ENCODE data around the gene HBZ.
"Not testable (repeated sequence)": the region's sequence is repeated elsewhere in the genome, so short reads cannot be mapped to it uniquely, and the experiment has no call there.

The HBZ gene

DNA sequence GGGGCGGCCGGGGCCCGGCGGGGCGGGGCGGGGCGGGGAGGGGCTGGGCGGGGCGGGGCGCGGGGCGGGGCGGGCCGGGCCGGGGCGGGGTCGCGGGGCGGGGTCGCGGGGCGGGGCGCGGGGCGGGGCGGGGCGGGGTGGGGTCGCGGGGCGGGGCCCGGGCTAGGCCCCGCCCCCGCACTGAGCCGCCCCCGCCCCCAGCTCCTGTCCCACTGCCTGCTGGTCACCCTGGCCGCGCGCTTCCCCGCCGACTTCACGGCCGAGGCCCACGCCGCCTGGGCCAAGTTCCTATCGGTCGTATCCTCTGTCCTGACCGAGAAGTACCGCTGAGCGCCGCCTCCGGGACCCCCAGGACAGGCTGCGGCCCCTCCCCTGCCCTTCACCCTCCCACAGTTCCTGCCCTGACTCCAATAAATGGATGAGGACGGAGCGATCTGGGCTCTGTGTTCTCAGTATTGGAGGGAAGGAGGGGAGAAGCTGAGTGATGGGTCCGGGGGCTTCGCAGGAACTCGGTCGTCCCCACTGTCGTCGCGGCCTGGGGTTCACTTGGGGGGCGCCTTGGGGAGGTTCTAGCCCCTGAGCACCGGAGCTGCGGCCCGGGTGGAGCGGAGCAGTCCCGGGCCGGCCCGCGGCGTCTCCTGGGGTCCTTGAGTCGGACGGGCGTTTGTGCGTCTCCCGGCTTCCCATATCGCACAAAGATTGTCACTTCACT lies 12.5 kb downstream of the HBZ start:
- no peak for DNase-seq (ENCODE audit: low spot score)

DNA sequence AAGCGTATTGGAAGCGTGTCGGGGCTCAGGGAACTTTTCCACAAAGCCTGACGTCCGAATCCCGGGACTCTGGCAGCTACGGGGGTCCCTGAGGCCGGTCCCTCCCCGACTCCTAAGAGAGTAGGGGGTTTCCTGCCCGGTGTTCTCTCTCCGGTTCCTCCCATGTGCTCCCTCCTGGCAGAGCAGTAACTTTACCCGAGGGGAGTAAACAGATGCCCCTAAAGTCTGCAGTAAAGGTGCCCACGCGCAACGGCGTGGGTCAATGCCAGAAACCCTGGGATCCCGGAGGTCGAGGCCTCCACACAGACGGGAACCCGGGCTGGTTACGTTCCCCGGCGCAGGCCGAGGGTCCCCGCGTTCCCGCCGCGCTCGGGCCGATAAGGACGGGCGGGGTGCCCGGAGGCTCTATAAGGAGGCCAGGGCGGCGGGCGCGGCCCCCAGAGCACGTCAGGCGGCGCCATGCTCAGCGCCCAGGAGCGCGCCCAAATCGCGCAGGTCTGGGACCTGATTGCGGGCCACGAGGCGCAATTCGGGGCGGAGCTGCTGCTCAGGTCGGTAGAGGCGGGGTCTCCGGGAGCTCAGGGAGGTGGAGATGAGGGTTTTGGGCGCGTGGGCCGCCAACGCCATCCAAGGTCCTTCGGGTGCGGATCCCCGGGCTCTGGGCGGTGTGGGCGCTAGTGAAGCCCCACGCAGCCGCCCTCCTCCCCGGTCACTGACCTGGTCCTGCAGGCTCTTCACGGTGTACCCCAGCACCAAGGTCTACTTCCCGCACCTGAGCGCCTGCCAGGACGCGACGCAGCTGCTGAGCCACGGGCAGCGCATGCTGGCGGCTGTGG lies 13.3 kb downstream of the HBZ start, which contains the start of gene HBM:
HBM (plus strand) TSS at position 440 of the 836 bp plus-strand sequence; CDS start at position 460, 20 bp downstream.
- DNase-seq (ENCODE audit: low spot score), result no peak

DNA sequence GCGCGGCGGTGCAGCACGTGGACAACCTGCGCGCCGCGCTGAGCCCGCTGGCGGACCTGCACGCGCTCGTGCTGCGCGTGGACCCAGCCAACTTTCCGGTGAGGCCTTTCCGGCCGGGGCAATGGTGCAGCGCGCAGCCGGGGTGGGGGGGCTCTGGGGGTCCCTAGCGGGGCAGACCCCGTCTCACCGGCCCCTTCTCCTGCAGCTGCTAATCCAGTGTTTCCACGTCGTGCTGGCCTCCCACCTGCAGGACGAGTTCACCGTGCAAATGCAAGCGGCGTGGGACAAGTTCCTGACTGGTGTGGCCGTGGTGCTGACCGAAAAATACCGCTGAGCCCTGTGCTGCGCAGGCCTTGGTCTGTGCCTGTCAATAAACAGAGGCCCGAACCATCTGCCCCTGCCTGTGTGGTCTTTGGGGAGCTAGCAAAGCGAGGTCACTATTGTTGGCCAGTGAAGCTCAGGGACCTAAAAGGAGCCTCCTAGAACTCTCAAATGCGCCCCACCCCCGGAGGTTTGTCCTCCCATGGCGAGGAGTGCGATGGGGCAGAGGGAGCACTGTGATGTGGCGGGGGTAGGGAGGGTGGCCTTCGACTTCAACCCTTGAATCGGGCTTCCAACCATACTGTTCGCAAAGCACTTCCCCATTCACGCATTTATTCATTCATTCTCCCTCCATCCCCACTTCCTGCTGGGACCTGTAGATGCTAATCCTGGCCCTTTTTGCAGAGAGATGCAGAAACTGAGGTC lies 14.1 kb downstream of the HBZ start:
- DNase-seq (ENCODE audit: low spot score), result no peak

DNA sequence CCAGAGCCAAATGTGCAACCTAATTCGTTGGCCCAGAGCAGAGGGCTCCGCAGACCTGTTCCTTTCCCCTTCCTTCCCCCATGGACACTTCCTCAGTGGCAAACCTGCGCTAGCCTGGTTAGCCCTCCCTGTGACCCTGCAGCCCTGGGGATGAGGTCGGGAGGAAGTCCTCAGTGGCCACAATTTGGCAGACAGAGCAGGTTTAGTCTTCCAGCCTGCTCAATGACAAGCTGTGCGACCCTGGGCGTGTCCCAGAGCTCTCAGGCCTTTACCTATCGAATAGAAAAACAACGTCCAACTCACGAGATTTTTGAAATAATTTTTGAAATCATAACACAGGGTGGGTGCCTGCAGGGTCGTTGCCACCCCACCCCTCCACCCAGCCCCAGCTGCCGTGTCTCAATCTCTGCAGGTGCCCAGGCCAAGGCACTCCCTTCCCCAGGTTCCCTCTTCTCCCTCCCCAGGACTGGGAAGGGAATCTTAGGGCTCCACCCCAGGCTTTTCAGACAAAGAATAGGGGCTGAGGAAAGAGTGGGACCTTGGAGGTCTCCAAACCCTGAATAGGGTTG lies 14.8 kb downstream of the HBZ start:
- DNase-seq (ENCODE audit: low spot score), result no peak

DNA sequence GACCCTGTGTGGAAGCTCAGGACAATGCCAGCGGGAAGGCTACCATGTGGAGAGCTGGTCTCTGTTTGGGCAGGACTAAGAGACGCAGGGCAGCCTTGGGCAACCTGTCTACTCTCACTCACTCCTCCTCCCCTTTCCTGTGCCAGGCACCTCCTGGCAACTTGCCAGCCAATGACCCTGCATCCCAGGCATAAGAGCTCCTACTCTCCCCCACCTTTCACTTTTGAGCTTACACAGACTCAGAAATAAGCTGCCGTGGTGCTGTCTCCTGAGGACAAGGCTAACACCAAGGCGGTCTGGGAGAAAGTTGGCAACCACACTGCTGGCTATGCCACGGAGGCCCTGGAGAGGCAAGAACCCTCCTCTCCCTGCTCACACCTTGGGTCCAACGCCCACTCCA lies 16.0 kb downstream of the HBZ start:
- no peak for DNase-seq (ENCODE audit: low spot score)

DNA sequence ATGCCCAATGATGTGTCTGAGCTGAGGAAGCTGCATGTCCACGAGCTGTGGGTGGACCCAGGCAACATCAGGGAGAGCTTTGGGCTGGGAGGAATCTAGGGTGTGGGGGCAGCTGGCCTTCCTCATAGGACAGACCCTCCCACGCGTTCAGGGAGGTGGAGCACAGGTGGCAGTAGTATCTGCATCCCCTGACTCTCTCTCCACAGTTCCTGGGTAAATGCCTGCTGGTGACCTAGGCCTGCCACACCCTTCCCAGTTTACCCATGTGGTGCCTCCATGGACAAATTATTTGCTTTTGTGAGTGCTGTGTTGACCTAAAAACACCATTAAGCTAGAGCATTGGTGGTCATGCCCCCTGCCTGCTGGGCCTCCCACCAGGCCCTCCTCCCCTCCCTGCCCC lies 16.6 kb downstream of the HBZ start:
- no peak for DNase-seq (ENCODE audit: low spot score)

DNA sequence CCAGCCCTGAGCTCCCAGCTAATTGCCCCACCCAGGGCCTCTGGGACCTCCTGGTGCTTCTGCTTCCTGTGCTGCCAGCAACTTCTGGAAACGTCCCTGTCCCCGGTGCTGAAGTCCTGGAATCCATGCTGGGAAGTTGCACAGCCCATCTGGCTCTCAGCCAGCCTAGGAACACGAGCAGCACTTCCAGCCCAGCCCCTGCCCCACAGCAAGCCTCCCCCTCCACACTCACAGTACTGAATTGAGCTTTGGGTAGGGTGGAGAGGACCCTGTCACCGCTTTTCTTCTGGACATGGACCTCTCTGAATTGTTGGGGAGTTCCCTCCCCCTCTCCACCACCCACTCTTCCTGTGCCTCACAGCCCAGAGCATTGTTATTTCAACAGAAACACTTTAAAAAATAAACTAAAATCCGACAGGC lies 17.7 kb downstream of the HBZ start:
- DNase-seq (ENCODE audit: low spot score), result not testable (repeated sequence)

DNA sequence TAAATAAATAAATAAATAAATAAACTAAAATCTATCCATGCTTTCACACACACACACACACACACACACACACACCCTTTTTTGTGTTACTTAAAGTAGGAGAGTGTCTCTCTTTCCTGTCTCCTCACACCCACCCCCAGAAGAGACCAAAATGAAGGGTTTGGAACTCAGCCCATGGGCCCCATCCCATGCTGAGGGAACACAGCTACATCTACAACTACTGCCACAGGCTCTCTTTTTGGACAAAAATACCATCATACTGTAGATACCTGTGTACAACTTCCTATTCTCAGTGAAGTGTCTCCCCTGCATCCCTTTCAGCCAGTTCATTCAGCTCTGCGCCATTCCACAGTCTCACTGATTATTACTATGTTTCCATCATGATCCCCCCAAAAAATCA lies 18.3 kb downstream of the HBZ start:
- DNase-seq (ENCODE audit: low spot score), result no peak

DNA sequence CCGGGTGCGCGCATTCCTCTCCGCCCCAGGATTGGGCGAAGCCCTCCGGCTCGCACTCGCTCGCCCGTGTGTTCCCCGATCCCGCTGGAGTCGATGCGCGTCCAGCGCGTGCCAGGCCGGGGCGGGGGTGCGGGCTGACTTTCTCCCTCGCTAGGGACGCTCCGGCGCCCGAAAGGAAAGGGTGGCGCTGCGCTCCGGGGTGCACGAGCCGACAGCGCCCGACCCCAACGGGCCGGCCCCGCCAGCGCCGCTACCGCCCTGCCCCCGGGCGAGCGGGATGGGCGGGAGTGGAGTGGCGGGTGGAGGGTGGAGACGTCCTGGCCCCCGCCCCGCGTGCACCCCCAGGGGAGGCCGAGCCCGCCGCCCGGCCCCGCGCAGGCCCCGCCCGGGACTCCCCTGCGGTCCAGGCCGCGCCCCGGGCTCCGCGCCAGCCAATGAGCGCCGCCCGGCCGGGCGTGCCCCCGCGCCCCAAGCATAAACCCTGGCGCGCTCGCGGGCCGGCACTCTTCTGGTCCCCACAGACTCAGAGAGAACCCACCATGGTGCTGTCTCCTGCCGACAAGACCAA lies 20.0 kb downstream of the HBZ start, which contains the start of gene HBA2:
HBA2 (plus strand) TSS at position 503 of the 568 bp plus-strand sequence; CDS start at position 540, 37 bp downstream.
- not testable (repeated sequence) for DNase-seq (ENCODE audit: low spot score)

DNA sequence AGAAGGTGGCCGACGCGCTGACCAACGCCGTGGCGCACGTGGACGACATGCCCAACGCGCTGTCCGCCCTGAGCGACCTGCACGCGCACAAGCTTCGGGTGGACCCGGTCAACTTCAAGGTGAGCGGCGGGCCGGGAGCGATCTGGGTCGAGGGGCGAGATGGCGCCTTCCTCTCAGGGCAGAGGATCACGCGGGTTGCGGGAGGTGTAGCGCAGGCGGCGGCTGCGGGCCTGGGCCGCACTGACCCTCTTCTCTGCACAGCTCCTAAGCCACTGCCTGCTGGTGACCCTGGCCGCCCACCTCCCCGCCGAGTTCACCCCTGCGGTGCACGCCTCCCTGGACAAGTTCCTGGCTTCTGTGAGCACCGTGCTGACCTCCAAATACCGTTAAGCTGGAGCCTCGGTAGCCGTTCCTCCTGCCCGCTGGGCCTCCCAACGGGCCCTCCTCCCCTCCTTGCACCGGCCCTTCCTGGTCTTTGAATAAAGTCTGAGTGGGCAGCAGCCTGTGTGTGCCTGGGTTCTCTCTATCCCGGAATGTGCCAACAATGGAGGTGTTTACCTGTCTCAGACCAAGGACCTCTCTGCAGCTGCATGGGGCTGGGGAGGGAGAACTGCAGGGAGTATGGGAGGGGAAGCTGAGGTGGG lies 20.9 kb downstream of the HBZ start:
- not testable (repeated sequence) for DNase-seq (ENCODE audit: low spot score)

DNA sequence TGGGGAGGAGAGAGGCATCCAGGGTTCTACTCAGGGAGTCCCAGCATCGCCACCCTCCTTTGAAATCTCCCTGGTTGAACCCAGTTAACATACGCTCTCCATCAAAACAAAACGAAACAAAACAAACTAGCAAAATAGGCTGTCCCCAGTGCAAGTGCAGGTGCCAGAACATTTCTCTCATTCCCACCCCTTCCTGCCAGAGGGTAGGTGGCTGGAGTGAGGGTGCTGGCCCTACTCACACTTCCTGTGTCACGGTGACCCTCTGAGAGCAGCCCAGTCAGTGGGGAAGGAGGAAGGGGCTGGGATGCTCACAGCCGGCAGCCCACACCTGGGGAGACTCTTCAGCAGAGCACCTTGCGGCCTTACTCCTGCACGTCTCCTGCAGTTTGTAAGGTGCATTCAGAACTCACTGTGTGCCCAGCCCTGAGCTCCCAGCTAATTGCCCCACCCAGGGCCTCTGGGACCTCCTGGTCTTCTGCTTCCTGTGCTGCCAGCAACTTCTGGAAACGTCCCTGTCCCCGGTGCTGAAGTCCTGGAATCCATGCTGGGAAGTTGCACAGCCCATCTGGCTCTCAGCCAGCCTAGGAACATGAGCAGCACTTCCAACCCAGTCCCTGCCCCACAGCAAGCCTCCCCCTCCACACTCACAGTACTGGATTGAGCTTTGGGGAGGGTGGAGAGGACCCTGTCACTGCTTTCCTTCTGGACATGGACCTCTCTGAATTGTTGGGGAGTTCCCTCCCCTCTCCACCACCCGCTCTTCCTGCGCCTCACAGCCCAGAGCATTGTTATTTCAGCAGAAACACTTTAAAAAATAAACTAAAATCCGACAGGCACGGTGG lies 21.7 kb downstream of the HBZ start:
- DNase-seq (ENCODE audit: low spot score), result not testable (repeated sequence)

DNA sequence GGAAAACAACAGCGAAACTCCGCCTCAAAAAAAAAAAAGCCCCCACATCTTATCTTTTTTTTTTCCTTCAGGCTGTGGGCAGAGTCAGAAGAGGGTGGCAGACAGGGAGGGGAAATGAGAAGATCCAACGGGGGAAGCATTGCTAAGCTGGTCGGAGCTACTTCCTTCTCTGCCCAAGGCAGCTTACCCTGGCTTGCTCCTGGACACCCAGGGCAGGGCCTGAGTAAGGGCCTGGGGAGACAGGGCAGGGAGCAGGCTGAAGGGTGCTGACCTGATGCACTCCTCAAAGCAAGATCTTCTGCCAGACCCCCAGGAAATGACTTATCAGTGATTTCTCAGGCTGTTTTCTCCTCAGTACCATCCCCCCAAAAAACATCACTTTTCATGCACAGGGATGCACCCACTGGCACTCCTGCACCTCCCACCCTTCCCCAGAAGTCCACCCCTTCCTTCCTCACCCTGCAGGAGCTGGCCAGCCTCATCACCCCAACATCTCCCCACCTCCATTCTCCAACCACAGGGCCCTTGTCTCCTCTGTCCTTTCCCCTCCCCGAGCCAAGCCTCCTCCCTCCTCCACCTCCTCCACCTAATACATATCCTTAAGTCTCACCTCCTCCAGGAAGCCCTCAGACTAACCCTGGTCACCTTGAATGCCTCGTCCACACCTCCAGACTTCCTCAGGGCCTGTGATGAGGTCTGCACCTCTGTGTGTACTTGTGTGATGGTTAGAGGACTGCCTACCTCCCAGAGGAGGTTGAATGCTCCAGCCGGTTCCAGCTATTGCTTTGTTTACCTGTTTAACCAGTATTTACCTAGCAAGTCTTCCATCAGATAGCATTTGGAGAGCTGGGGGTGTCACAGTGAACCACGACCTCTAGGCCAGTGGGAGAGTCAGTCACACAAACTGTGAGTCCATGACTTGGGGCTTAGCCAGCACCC lies 22.8 kb downstream of the HBZ start:
- DNase-seq (ENCODE audit: low spot score), result no peak

DNA sequence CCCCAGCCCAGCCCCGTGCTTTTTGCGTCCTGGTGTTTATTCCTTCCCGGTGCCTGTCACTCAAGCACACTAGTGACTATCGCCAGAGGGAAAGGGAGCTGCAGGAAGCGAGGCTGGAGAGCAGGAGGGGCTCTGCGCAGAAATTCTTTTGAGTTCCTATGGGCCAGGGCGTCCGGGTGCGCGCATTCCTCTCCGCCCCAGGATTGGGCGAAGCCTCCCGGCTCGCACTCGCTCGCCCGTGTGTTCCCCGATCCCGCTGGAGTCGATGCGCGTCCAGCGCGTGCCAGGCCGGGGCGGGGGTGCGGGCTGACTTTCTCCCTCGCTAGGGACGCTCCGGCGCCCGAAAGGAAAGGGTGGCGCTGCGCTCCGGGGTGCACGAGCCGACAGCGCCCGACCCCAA lies 23.6 kb downstream of the HBZ start:
- DNase-seq (ENCODE audit: low spot score), result not testable (repeated sequence)

DNA sequence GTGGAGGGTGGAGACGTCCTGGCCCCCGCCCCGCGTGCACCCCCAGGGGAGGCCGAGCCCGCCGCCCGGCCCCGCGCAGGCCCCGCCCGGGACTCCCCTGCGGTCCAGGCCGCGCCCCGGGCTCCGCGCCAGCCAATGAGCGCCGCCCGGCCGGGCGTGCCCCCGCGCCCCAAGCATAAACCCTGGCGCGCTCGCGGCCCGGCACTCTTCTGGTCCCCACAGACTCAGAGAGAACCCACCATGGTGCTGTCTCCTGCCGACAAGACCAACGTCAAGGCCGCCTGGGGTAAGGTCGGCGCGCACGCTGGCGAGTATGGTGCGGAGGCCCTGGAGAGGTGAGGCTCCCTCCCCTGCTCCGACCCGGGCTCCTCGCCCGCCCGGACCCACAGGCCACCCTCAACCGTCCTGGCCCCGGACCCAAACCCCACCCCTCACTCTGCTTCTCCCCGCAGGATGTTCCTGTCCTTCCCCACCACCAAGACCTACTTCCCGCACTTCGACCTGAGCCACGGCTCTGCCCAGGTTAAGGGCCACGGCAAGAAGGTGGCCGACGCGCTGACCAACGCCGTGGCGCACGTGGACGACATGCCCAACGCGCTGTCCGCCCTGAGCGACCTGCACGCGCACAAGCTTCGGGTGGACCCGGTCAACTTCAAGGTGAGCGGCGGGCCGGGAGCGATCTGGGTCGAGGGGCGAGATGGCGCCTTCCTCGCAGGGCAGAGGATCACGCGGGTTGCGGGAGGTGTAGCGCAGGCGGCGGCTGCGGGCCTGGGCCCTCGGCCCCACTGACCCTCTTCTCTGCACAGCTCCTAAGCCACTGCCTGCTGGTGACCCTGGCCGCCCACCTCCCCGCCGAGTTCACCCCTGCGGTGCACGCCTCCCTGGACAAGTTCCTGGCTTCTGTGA lies 24.3 kb downstream of the HBZ start, which contains the start of gene HBA1:
HBA1 (plus strand) TSS at position 204 of the 906 bp plus-strand sequence; CDS start at position 241, 37 bp downstream.
- not testable (repeated sequence) for DNase-seq (ENCODE audit: low spot score)

DNA sequence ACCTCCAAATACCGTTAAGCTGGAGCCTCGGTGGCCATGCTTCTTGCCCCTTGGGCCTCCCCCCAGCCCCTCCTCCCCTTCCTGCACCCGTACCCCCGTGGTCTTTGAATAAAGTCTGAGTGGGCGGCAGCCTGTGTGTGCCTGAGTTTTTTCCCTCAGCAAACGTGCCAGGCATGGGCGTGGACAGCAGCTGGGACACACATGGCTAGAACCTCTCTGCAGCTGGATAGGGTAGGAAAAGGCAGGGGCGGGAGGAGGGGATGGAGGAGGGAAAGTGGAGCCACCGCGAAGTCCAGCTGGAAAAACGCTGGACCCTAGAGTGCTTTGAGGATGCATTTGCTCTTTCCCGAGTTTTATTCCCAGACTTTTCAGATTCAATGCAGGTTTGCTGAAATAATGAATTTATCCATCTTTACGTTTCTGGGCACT lies 25.0 kb downstream of the HBZ start:
- no peak for DNase-seq (ENCODE audit: low spot score)

DNA sequence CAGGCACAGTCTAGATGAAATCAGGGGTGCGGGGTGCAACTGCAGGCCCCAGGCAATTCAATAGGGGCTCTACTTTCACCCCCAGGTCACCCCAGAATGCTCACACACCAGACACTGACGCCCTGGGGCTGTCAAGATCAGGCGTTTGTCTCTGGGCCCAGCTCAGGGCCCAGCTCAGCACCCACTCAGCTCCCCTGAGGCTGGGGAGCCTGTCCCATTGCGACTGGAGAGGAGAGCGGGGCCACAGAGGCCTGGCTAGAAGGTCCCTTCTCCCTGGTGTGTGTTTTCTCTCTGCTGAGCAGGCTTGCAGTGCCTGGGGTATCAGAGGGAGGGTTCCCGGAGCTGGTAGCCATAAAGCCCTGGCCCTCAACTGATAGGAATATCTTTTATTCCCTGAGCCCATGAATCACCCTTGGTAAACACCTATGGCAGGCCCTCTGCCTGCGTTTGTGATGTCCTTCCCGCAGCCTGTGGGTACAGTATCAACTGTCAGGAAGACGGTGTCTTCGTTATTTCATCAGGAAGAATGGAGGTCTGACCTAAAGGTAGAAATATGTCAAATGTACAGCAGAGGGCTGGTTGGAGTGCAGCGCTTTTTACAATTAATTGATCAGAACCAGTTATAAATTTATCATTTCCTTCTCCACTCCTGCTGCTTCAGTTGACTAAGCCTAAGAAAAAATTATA lies 25.7 kb downstream of the HBZ start:
- no peak for DNase-seq (ENCODE audit: low spot score)

DNA sequence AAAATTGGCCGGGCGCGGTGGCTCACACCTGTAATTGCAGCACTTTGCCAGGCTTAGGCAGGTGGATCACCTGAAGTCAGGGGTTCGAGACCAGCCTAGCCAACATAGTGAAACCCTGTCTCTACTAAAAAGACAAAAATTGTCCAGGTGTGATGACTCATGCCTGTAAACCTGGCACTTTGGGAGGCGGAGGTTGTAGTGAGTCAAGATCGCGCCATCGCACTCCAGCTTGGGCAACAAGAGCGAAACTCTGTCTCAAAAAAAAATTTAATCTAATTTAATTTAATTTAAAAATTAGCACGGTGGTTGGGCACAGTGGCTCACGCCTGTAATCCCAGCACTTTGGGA lies 26.2 kb downstream of the HBZ start:
- DNase-seq (ENCODE audit: low spot score), result no peak

Data from HuH-7 (cell line).